Hepatocyte (in vitro differentiated cells): ENCODE data around the gene TLN1.

Source experiments
- CTCF ChIP-seq: fragments of 200-600 bp; sonication (generic); IDR thresholded peaks from 2 replicates; pipeline ENCODE4 v1.5.1; 2016; ENCODE audit warnings: antibody characterized with exemption, mild to moderate bottlenecking; ENCODE audit not compliant: poor library complexity
- EZH2 ChIP-seq: fragments of 200-600 bp; sonication (generic); IDR thresholded peaks from 2 replicates; pipeline ENCODE4 v1.6.1; 2016; ENCODE audit warnings: antibody characterized with exemption, mild to moderate bottlenecking, borderline replicate concordance

DNA sequence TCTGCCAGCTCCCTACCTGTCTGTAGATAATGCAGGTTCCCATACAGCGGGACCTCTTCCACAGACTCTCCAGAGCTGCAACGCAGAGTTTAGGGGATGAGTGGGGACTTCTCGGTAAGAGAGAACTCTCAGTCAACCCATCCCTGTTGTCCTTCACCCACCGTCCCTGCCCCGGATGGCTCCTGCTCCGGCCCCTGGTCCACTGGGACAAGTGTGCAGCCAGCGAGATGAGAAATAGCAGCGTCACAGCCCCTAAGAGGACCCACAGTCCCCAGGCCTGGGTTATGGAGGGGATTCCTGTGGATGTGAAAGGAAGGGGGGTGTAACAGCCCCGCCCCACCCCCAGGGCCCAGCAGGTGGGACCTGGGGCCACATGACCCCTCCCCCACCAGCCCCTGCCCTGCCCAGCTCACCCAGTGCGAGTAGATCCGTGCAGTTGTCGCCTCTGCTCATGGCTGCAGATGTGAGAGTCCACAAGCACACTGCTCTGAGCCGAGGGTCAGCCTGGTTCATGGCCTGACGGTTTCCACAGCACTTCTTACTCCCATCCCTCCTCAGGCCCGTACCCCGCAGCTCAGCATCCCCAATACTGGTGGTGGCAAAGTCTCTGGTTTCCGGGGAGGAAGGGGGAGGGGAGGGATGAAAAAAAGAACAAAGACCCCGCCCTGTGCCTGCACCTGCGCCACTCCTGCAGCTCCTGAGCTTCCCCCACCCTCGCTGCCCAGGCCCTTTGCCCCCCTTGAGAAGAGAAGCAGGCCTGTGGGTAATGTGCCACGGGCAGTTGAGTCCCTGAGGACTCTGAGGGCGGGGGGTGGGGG, 81.4 kb downstream of the TLN1 start, which contains the start of gene SIT1:
- TF ChIP-seq EZH2 (no peak), CTCF (no peak)
